Pancreas (tissue), 10 donors: ENCODE data around the gene CNPY3. TPM values are rescaled to one million over a fixed set of nuclear protein-coding genes. Genes with fewer than 3 reads are reported as not detected.

Experiments used
- ATAC-seq, 4 donors: fragments of 200-7000 bp; cut with Tn5 transposase; one replicate each; pipeline versions ENCODE4 v1.8.0 to v1.9.1; 2020; ENCODE audit warnings: mild to moderate bottlenecking in 4 of 4, moderate library complexity in 4 of 4
- DNase-seq, 6 donors: peaks; one replicate each; pipeline ENCODE4 v3.0.0-alpha.2; 2020
- FAIRE-seq: peaks from 2 replicates; lab custom pipeline; 2012; peaks lifted over from hg19 to GRCh38; lab: Jason Lieb, UNC
- H3K27ac ChIP-seq, 4 donors: fragments of 200-600 bp; sonication (generic); 1 replicate in 3 of 4; 2 replicates in 1 of 4; pipeline versions ENCODE4 v1.5.0 to v1.8.0; 2020
- H3K27me3 ChIP-seq, 4 donors: fragments of 200-600 bp; one replicate each; pipeline ENCODE4 v1.8.0; 2021
- H3K36me3 ChIP-seq, 3 donors: fragments of 200-600 bp; sonication (generic) in 1 of 3; one replicate each; pipeline versions ENCODE4 v1.5.0 to v1.8.0; 2020 to 2021
- H3K4me1 ChIP-seq, 3 donors: fragments of 200-600 bp; one replicate each; pipeline ENCODE4 v1.8.0; 2021
- H3K4me3 ChIP-seq, 4 donors: fragments of 200-600 bp; sonication (generic) in 2 of 4; one replicate each; pipeline versions ENCODE4 v1.5.0 to v1.8.0; 2020 to 2021
- H3K9me3 ChIP-seq, 4 donors: fragments of 200-600 bp; one replicate each; pipeline ENCODE4 v1.8.0; 2021
- CTCF ChIP-seq, 4 donors: fragments of 200-600 bp; sonication (generic) in 3 of 4; IDR thresholded peaks; one replicate each; pipeline versions ENCODE4 v1.5.0 to v1.8.0; 2021; ENCODE audit warnings: antibody characterized with exemption in 4 of 4
- WGBS, 2 donors: extraction: QIAGEN DNeasy Blood & Tissue Kit; methylation state at CpG; one replicate each; pipeline ENCODE4 v1.1.7; 2013; 5-methylcytosine and 5-hydroxymethylcytosine counted together
- intact Hi-C, 3 donors: fragments of 100-400 bp; cut with DNase I; formaldehyde crosslinking; loops; one replicate each; pipeline versions ENCODE4 v1.11.1 to v1.14.2; 2022
- polyA plus RNA-seq, 2 donors: library from polyadenylated mRNA; stranded (reverse); fragments of 200-250 nt; gene quantifications; one replicate each; pipeline ENCODE4 v1.2.3, GENCODE V29; 2013
- total RNA-seq, 6 donors: library from RNA; stranded (reverse); fragmentation: NEBNext Ultra II Directional in 4 of 6; extraction: Animal tissue kit (Norgen Biotek cat#: 25700) in 4 of 6; gene quantifications; one replicate each; pipeline versions ENCODE4 v1.2.1 to v1.2.4, GENCODE V29; 2021 to 2023
- donor health status: healthy with polysubstance abuse.
- donor health status: DM: no; HTN: no; CAD: no; lungs with moderate emphysema.
- donor health status: DM: no; HTN: no; CAD: no.
- donor health status: control.
- donor health status: control.
- donor health status: Bipolar disorder and iron deficiency.
- donor health status: DM: yes; HTN: yes; CAD: no.
- donor health status: DM: no; HTN: no; CAD: no.
- donor health status: DM: no; HTN: no; CAD: no.
- donor health status: DM: yes; HTN: yes; CAD: no.

CNPY3 gene
- total and polyA plus RNA-seq, 8 donors = 28.3 to 59.7 (median 38.1) TPM

DNA sequence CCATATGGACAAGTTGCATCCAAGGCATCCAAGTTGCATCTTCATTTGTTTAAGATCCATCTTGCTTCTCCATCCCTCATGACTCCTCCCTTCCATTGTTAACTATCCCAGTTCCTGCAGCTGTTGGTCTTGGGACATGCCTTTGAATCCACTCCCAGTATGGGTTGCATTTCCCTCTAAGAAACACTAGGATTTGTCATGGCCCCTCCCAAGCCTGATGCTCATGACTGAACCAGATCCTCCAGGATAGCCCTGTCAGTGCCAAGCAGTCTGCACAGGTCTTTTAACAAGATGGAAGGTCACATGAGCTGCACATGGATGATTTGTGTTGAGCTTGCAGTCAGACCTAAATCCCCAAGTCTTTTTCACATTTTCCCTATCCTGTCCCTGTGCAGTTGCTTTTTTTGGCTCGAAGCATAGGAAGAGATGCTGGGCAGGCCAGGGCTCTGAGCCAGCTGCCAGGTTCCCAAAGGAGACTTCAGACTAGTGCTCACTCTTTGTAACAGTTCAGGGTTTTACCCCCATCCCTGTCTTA is 59.3 kb downstream of the CNPY3 start:
- WGBS, 2 donors = 19 to 25% methylated on average over 1 of the region's 1 CpG
- TF ChIP-seq CTCF (IDR thresholded peaks at IDR 0.05) = no peak

More for the DNA sequence above, 59.3 kb downstream of the CNPY3 start:
- no peak overlapping the region for H3K27ac ChIP-seq
- no peaks in the 10 kb centered on the region for H3K9me3 ChIP-seq
- no peak overlapping the region for H3K4me3 ChIP-seq
- no peaks in the 10 kb centered on the region for H3K27me3 ChIP-seq
- H3K4me1 ChIP-seq = peaks cover 0 to 7% (median 0%) of the 10 kb centered on the region in 3 donors
- no peaks in the 10 kb centered on the region for H3K36me3 ChIP-seq
- intact Hi-C loops = no loop called here
- ATAC-seq (no peak), DNase-seq (no peak), FAIRE-seq (no peak)

Other genes starting within 250 kb of the CNPY3 start
- 1 to 10 TPM in 5 of 6 donors, under 1 TPM in 1; 0.83 to 2.2 (median 1.7) TPM for gene PRPH2, start 206.9 kb upstream of the CNPY3 start, total RNA-seq
- gene PRPH2, start 206.9 kb upstream of the CNPY3 start, polyA plus RNA-seq = under 1 TPM; 0.34 to 0.75 TPM
- 10 to 100 TPM in 1 of 6 donors, 1 to 10 TPM in 5; 5.1 to 11.2 (median 8.8) TPM for gene TBCC, start 183.4 kb upstream of the CNPY3 start, total RNA-seq
- gene TBCC, start 183.4 kb upstream of the CNPY3 start, polyA plus RNA-seq = 10 to 100 TPM; 16.0 to 35.4 TPM
- gene BICRAL, start 147.4 kb upstream of the CNPY3 start, total RNA-seq = 10 to 100 TPM in 1 of 6 donors, 1 to 10 TPM in 5; 6.3 to 10.5 (median 7.4) TPM
- 1 to 10 TPM; 2.9 to 5.3 TPM for gene BICRAL, start 147.4 kb upstream of the CNPY3 start, polyA plus RNA-seq
- gene RPL7L1, start 49.9 kb upstream of the CNPY3 start, total RNA-seq = 10 to 100 TPM; 23.7 to 43.9 (median 39.2) TPM
- 10 to 100 TPM; 29.5 to 34.4 TPM for gene RPL7L1, start 49.9 kb upstream of the CNPY3 start, polyA plus RNA-seq
- under 1 TPM in 1 of 6 donors, not detected in 5; 0.66 TPM for gene PTCRA, start 13.4 kb upstream of the CNPY3 start, total RNA-seq
- gene PTCRA, start 13.4 kb upstream of the CNPY3 start, polyA plus RNA-seq = not detected
- gene GNMT, start 31.3 kb downstream of the CNPY3 start, total RNA-seq = 100 to 1,000 TPM in 3 of 6 donors, 10 to 100 TPM in 3; 19.0 to 295 (median 102) TPM
- gene GNMT, start 31.3 kb downstream of the CNPY3 start, polyA plus RNA-seq = 100 to 1,000 TPM in 1 of 2 donors, 10 to 100 TPM in 1; 57.9 to 443 TPM
- 10 to 100 TPM; 11.4 to 24.3 (median 16.5) TPM for gene PEX6, start 49.7 kb downstream of the CNPY3 start, total RNA-seq
- gene PEX6, start 49.7 kb downstream of the CNPY3 start, polyA plus RNA-seq = 10 to 100 TPM; 17.5 to 20.9 TPM
- 10 to 100 TPM in 5 of 6 donors, 1 to 10 TPM in 1; 9.6 to 17.2 (median 11.3) TPM for gene PPP2R5D, start 55.1 kb downstream of the CNPY3 start, total RNA-seq
- 10 to 100 TPM; 16.8 to 18.7 TPM for gene PPP2R5D, start 55.1 kb downstream of the CNPY3 start, polyA plus RNA-seq
- gene MEA1, start 84.5 kb downstream of the CNPY3 start, total RNA-seq = 10 to 100 TPM; 16.5 to 26.5 (median 22.6) TPM
- 10 to 100 TPM; 44.1 to 48.7 TPM for gene MEA1, start 84.5 kb downstream of the CNPY3 start, polyA plus RNA-seq
- 10 to 100 TPM; 19.7 to 40.6 (median 28.0) TPM for gene KLHDC3, start 84.8 kb downstream of the CNPY3 start, total RNA-seq
- gene KLHDC3, start 84.8 kb downstream of the CNPY3 start, polyA plus RNA-seq = 10 to 100 TPM; 48.5 to 48.8 TPM
- gene RRP36, start 92.1 kb downstream of the CNPY3 start, total RNA-seq = 10 to 100 TPM; 13.2 to 27.1 (median 22.3) TPM
- gene RRP36, start 92.1 kb downstream of the CNPY3 start, polyA plus RNA-seq = 10 to 100 TPM; 21.2 to 32.9 TPM
- gene CUL7, start 124.4 kb downstream of the CNPY3 start, total RNA-seq = 10 to 100 TPM in 4 of 6 donors, 1 to 10 TPM in 2; 8.6 to 21.4 (median 12.2) TPM
- gene CUL7, start 124.4 kb downstream of the CNPY3 start, polyA plus RNA-seq = 10 to 100 TPM; 17.1 to 20.4 TPM
- 10 to 100 TPM; 19.9 to 31.6 (median 25.7) TPM for gene MRPL2, start 130.0 kb downstream of the CNPY3 start, total RNA-seq
- 10 to 100 TPM; 55.2 to 65.8 TPM for gene MRPL2, start 130.0 kb downstream of the CNPY3 start, polyA plus RNA-seq
- 10 to 100 TPM; 11.3 to 24.2 (median 15.4) TPM for gene KLC4, start 130.2 kb downstream of the CNPY3 start, total RNA-seq
- gene KLC4, start 130.2 kb downstream of the CNPY3 start, polyA plus RNA-seq = 10 to 100 TPM; 33.0 to 46.1 TPM
- gene PTK7, start 146.8 kb downstream of the CNPY3 start, total RNA-seq = 10 to 100 TPM in 5 of 6 donors, 1 to 10 TPM in 1; 9.8 to 44.2 (median 15.8) TPM
- 10 to 100 TPM; 21.7 to 33.1 TPM for gene PTK7, start 146.8 kb downstream of the CNPY3 start, polyA plus RNA-seq
- 10 to 100 TPM in 3 of 6 donors, 1 to 10 TPM in 3; 7.2 to 12.8 (median 9.8) TPM for gene SRF, start 241.8 kb downstream of the CNPY3 start, total RNA-seq
- 10 to 100 TPM; 11.0 to 11.9 TPM for gene SRF, start 241.8 kb downstream of the CNPY3 start, polyA plus RNA-seq